HCT116 (cell line): ENCODE data around the gene EP400. TPM values are rescaled to one million over a fixed set of nuclear protein-coding genes. Genes with fewer than 3 reads are reported as not detected.

Experiments
- ATAC-seq: fragments of 200-7000 bp; cut with Tn5 transposase; 2 replicates; pipeline ENCODE4 v1.9.1; 2020; ENCODE audit warnings: mild to moderate bottlenecking, moderate library complexity
- BruUV-seq: library from RNA; stranded (reverse); fragments of 400-500 nt; replicated peaks from 2 replicates; lab custom pipeline; 2021; lab: Mats Ljungman, UMichigan
- CTCF ChIA-PET: fragments of 300-600 bp; sonication (Branson Sonifier 250); formaldehyde crosslinking; loops from one replicate; lab custom pipeline; 2021; ENCODE audit warnings: antibody characterized with exemption; lab: Charles Lee
- POLR2A ChIA-PET: fragments of 300-600, 350-600 bp; sonication (Branson Sonifier 250); formaldehyde crosslinking; loops from one replicate; lab custom pipeline; 2021; ENCODE audit warnings: antibody characterized with exemption; lab: Charles Lee
- RAD21 ChIA-PET, 2 experiments: fragments of 300-600 bp; sonication (Branson Sonifier 250); formaldehyde crosslinking; loops; one replicate each; lab custom pipeline; 2023; ENCODE audit warnings: low total read pairs in 2 of 2; ENCODE audit not compliant: uncharacterized antibody in 2 of 2, unreplicated experiment in 2 of 2, low non-redundant PET in 1 of 2; lab: Charles Lee
- DNase-seq: peaks from one replicate; pipeline ENCODE4 v3.0.0-alpha.2; 2010; ENCODE audit warnings: low read depth, low spot score
- H2AFZ ChIP-seq: fragments of 200-600 bp; shearing (Covaris generic), sonication (generic); 2 replicates; pipeline ENCODE4 v1.6.1; 2017; ENCODE audit warnings: low read depth, mixed run types, mixed read lengths, antibody characterized with exemption, low read length; ENCODE audit not compliant: poor library complexity, severe bottlenecking
- H3K27ac ChIP-seq: 2 replicates; pipeline ENCODE4 v1.5.1; 2012; ENCODE audit warnings: low read depth, low read length
- H3K27me3 ChIP-seq: fragments of 200-600 bp; sonication (generic); 2 replicates; pipeline ENCODE4 v1.6.1; 2016; ENCODE audit warnings: mixed run types, low read length, mixed read lengths; ENCODE audit not compliant: insufficient read depth
- H3K36me3 ChIP-seq, 2 experiments: fragments of 200-500 bp in 1 of 2; fragments of 200-600 bp in 1 of 2; sonication (Bioruptor generic) in 1 of 2; sonication (generic) in 1 of 2; 2 replicates each; pipeline versions ENCODE4 v1.5.1 to v1.6.1; 2014 to 2016; ENCODE audit warnings: low read length in 2 of 2, inconsistent platforms in 1 of 2, mixed read lengths in 1 of 2, mixed run types in 1 of 2; ENCODE audit not compliant: insufficient read depth in 2 of 2, control insufficient read depth in 1 of 2
- H3K4me1 ChIP-seq, 2 experiments: fragments of 200-600 bp in 1 of 2; sonication (generic) in 1 of 2; 2 replicates each; pipeline versions ENCODE4 v1.5.1 to v1.6.1; 2012 to 2017; ENCODE audit warnings: low read length in 2 of 2, inconsistent platforms in 1 of 2, mild to moderate bottlenecking in 1 of 2, mixed read lengths in 1 of 2, mixed run types in 1 of 2, moderate library complexity in 1 of 2; ENCODE audit not compliant: insufficient read depth in 2 of 2, control insufficient read depth in 1 of 2
- H3K4me2 ChIP-seq: fragments of 200-600 bp; sonication (generic); 2 replicates; pipeline ENCODE4 v1.6.1; 2017; ENCODE audit warnings: mixed run types, low read length, mixed read lengths
- H3K4me3 ChIP-seq, 2 experiments: fragments of 200-600 bp in 1 of 2; sonication (generic) in 1 of 2; replicated peaks in 1 of 2; 2 replicates each; pipeline ENCODE4 v1.5.1; 2011 to 2016; ENCODE audit warnings: low read length in 2 of 2, control low read depth in 1 of 2, low read depth in 1 of 2, mild to moderate bottlenecking in 1 of 2, mixed read lengths in 1 of 2, mixed run types in 1 of 2
- H3K79me2 ChIP-seq: fragments of 200-600 bp; sonication (generic); 2 replicates; pipeline ENCODE4 v1.6.1; 2017; ENCODE audit warnings: mild to moderate bottlenecking, mixed run types, low read length, moderate library complexity, mixed read lengths; ENCODE audit not compliant: insufficient read depth
- H3K9ac ChIP-seq: fragments of 200-600 bp; sonication (generic); 2 replicates; pipeline ENCODE4 v1.6.1; 2016; ENCODE audit warnings: low read length, mixed read lengths
- H3K9me2 ChIP-seq: fragments of 200-600 bp; sonication (generic), shearing (Covaris generic); 2 replicates; pipeline ENCODE4 v1.6.1; 2017; ENCODE audit warnings: mixed run types, mild to moderate bottlenecking, moderate library complexity; ENCODE audit not compliant: insufficient read depth
- H3K9me3 ChIP-seq, 2 experiments: fragments of 200-500 bp in 1 of 2; fragments of 200-600 bp in 1 of 2; sonication (Bioruptor generic) in 1 of 2; sonication (generic) in 1 of 2; 2 replicates each; pipeline ENCODE4 v1.6.1; 2014 to 2017; ENCODE audit warnings: low read length in 2 of 2, mixed read lengths in 2 of 2, inconsistent platforms in 1 of 2, low read depth in 1 of 2, mild to moderate bottlenecking in 1 of 2, mixed run types in 1 of 2, moderate library complexity in 1 of 2; ENCODE audit not compliant: control insufficient read depth in 1 of 2, insufficient read depth in 1 of 2
- H4K20me1 ChIP-seq: fragments of 200-600 bp; sonication (generic), shearing (Covaris generic); 2 replicates; pipeline ENCODE4 v1.6.1; 2017; ENCODE audit warnings: mixed run types, mild to moderate bottlenecking, moderate library complexity; ENCODE audit not compliant: insufficient read depth
- EGR1 ChIP-seq: IDR thresholded peaks from 2 replicates; pipeline ENCODE4 v1.6.1; 2012; ENCODE audit warnings: low read depth
- ELF1 ChIP-seq: IDR thresholded peaks from 2 replicates; pipeline ENCODE4 v1.6.1; 2012; ENCODE audit warnings: low read depth, borderline replicate concordance
- EZH2 ChIP-seq: fragments of 200-600 bp; sonication (generic); IDR thresholded peaks from 2 replicates; pipeline ENCODE4 v1.6.1; 2017; ENCODE audit warnings: antibody characterized with exemption, mixed run types
- FOSL1 ChIP-seq: IDR thresholded peaks from 2 replicates; pipeline ENCODE4 v1.6.1; 2012; ENCODE audit warnings: low read depth
- MAX ChIP-seq: IDR thresholded peaks from 2 replicates; pipeline ENCODE4 v1.6.1; 2012
- POLR2A ChIP-seq: IDR thresholded peaks from 2 replicates; pipeline ENCODE4 v1.7.0; 2011; ENCODE audit warnings: borderline replicate concordance; ENCODE audit not compliant: insufficient read depth, insufficient read length; ENCODE audit errors: extremely low read depth
- POLR2AphosphoS5 ChIP-seq: IDR thresholded peaks from 2 replicates; pipeline ENCODE4 v1.6.1; 2011; ENCODE audit warnings: mild to moderate bottlenecking, low read depth, low read length, moderate library complexity
- SIN3A ChIP-seq: IDR thresholded peaks from 2 replicates; pipeline ENCODE4 v1.6.1; 2012; ENCODE audit warnings: low read depth
- SRF ChIP-seq: IDR thresholded peaks from 2 replicates; pipeline ENCODE4 v1.6.1; 2012; ENCODE audit warnings: low read depth
- TCF7L2 ChIP-seq: IDR thresholded peaks from 2 replicates; pipeline ENCODE4 v1.7.0; 2011; ENCODE audit warnings: borderline replicate concordance, inconsistent platforms; ENCODE audit not compliant: insufficient read depth, insufficient read length; ENCODE audit errors: extremely low read depth
- YY1 ChIP-seq: IDR thresholded peaks from 2 replicates; pipeline ENCODE4 v1.6.1; 2011; ENCODE audit warnings: low read length, low read depth, moderate library complexity, mild to moderate bottlenecking; ENCODE audit not compliant: insufficient replicate concordance; ENCODE audit errors: extremely low read depth
- ZBTB33 ChIP-seq: IDR thresholded peaks from 2 replicates; pipeline ENCODE4 v1.6.1; 2011; ENCODE audit warnings: mild to moderate bottlenecking, low read length, moderate library complexity; ENCODE audit not compliant: insufficient replicate concordance; ENCODE audit errors: extremely low read depth
- ZNF274 ChIP-seq: fragments of 200-500 bp; sonication (Bioruptor generic); IDR thresholded peaks from 2 replicates; pipeline ENCODE4 v1.6.1; 2014; ENCODE audit warnings: mild to moderate bottlenecking, low read depth, low read length, inconsistent platforms
- intact Hi-C: fragments of 100-400 bp; cut with micrococcal nuclease; formaldehyde crosslinking; loops from 2 replicates; pipeline ENCODE4 v1.10.0; 2022
- total RNA-seq: library from RNA; stranded (reverse); gene quantifications from one replicate; pipeline ENCODE4 v1.2.1, GENCODE V29; 2021; ENCODE audit not compliant: unreplicated experiment
- TF ChIP-seq, protein P1 (sequence below): IDR thresholded peaks from 2 replicates; pipeline ENCODE4 v1.6.1; 2012

Gene EP400
- total RNA-seq, 1 experiment from 2014 or later: 54.5 TPM

GRCh38 chr12:132123970-132124765 is 174.4 kb downstream of the EP400 start:
- no peak overlapping the region for H2AFZ ChIP-seq
- DNase-seq: no peak
- no peak overlapping the region for H3K27ac ChIP-seq
- intact Hi-C loops: no loop called here
- no peaks in the 10 kb centered on the region for H3K79me2 ChIP-seq
- H3K4me3 ChIP-seq: no peak overlapping the region
- TF ChIP-seq FOSL1 (no peak), TCF7L2 (no peak), ZBTB33 (no peak), POLR2A (no peak), YY1 (no peak), EGR1 (no peak), SRF (no peak), ZNF274 (no peak), SIN3A (no peak), POLR2AphosphoS5 (no peak), ELF1 (no peak), EZH2 (no peak), MAX (no peak)
- TF ChIP-seq, protein P1, sequence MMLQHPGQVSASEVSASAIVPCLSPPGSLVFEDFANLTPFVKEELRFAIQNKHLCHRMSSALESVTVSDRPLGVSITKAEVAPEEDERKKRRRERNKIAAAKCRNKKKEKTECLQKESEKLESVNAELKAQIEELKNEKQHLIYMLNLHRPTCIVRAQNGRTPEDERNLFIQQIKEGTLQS: no peak
- RAD21 ChIA-PET: no interaction called here
- no peak for ATAC-seq
- no TSS peak for BruUV-seq
- POLR2A ChIA-PET: no interaction called here
- H3K4me1 ChIP-seq: no peaks in the 10 kb centered on the region
- no peaks in the 10 kb centered on the region for H3K27me3 ChIP-seq
- H3K9me2 ChIP-seq: no peaks in the 10 kb centered on the region
- H3K4me2 ChIP-seq: no peak overlapping the region
- no peaks in the 10 kb centered on the region for H3K9me3 ChIP-seq
- peaks cover 0 to 6% of the 10 kb centered on the region in 2 experiments; a peak in 1 of 4 replicates for H3K36me3 ChIP-seq
- no peak overlapping the region for H3K9ac ChIP-seq
- H4K20me1 ChIP-seq: no peaks in the 10 kb centered on the region
- CTCF ChIA-PET: no interaction called here
